IMR-90 (cell line): ENCODE data around the gene MICU1. TPM values are rescaled to one million over a fixed set of nuclear protein-coding genes. Genes with fewer than 3 reads are reported as not detected.

Source experiments
- ATAC-seq: fragments of 200-7000 bp; cut with Tn5 transposase; 2 replicates; pipeline ENCODE4 v1.9.1; 2020; ENCODE audit warnings: low read depth, mild to moderate bottlenecking, moderate library complexity
- BruUV-seq: library from RNA; stranded (reverse); fragments of 400-500 nt; replicated peaks from 2 replicates; lab custom pipeline; 2021; lab: Mats Ljungman, UMichigan
- CTCF ChIA-PET: fragments of 300-600 bp; formaldehyde crosslinking; extraction: SDS; loops from one replicate; lab custom pipeline; 2021; ENCODE audit warnings: antibody characterized with exemption; lab: Yijun Ruan, JAX
- POLR2A ChIA-PET: fragments of 300-600 bp; sonication (Branson Sonifier 250); formaldehyde crosslinking; loops from one replicate; lab custom pipeline; 2022; ENCODE audit warnings: antibody characterized with exemption; ENCODE audit not compliant: unreplicated experiment; lab: Charles Lee
- DNase-seq: peaks from one replicate; pipeline ENCODE4 v3.0.0; 2013
- H2AFZ ChIP-seq: replicated peaks from 2 replicates; pipeline ENCODE3; 2013; ENCODE audit warnings: low read length, mild to moderate bottlenecking; ENCODE audit not compliant: poor library complexity
- H2AK5ac ChIP-seq: 2 replicates; pipeline ENCODE4 v1.6.1; 2013; ENCODE audit warnings: low read depth, low read length, inconsistent platforms
- H2AK9ac ChIP-seq: replicated peaks from 2 replicates; pipeline ENCODE3; 2013; ENCODE audit warnings: mild to moderate bottlenecking, low read depth, low read length, moderate library complexity; ENCODE audit not compliant: poor library complexity
- H2BK120ac ChIP-seq: 2 replicates; pipeline ENCODE4 v1.6.1; 2013; ENCODE audit warnings: low read depth, low read length, inconsistent platforms
- H2BK15ac ChIP-seq: 3 replicates; pipeline ENCODE4 v1.6.1; 2013; ENCODE audit warnings: low read depth, low read length, inconsistent platforms
- H2BK20ac ChIP-seq: 2 replicates; pipeline ENCODE4 v1.6.1; 2013; ENCODE audit warnings: low read depth, mild to moderate bottlenecking, inconsistent platforms, low read length, moderate library complexity
- H2BK5ac ChIP-seq: 2 replicates; pipeline ENCODE4 v1.6.1; 2013; ENCODE audit warnings: mild to moderate bottlenecking, low read depth, low read length, inconsistent platforms; ENCODE audit not compliant: poor library complexity, severe bottlenecking
- H3K14ac ChIP-seq: replicated peaks from 2 replicates; pipeline ENCODE4 v1.6.1; 2013; ENCODE audit warnings: low read depth, low read length, inconsistent platforms
- H3K18ac ChIP-seq: 2 replicates; pipeline ENCODE4 v1.6.1; 2013; ENCODE audit warnings: low read depth, low read length, control low read depth
- H3K23ac ChIP-seq: 2 replicates; pipeline ENCODE4 v1.6.1; 2013; ENCODE audit warnings: low read depth, low read length, inconsistent platforms
- H3K27ac ChIP-seq: 2 replicates; pipeline ENCODE4 v1.5.1; 2013; ENCODE audit warnings: mild to moderate bottlenecking, control low read depth, low read length; ENCODE audit not compliant: insufficient read depth
- H3K27me3 ChIP-seq: 2 replicates; pipeline ENCODE4 v1.6.1; 2013; ENCODE audit warnings: low read length; ENCODE audit not compliant: control insufficient read depth, insufficient read depth
- H3K36me3 ChIP-seq: 2 replicates; pipeline ENCODE4 v1.6.1; 2013; ENCODE audit warnings: low read length, mixed read lengths; ENCODE audit not compliant: control insufficient read depth, insufficient read depth
- H3K4ac ChIP-seq: 2 replicates; pipeline ENCODE4 v1.6.1; 2013; ENCODE audit warnings: low read depth, low read length, inconsistent platforms
- H3K4me1 ChIP-seq: 2 replicates; pipeline ENCODE4 v1.6.1; 2013; ENCODE audit warnings: low read length, mixed read lengths; ENCODE audit not compliant: control insufficient read depth, insufficient read depth
- H3K4me2 ChIP-seq: 2 replicates; pipeline ENCODE4 v1.6.1; 2013; ENCODE audit warnings: low read depth, mild to moderate bottlenecking, control low read depth, low read length, moderate library complexity
- H3K4me3 ChIP-seq: 2 replicates; pipeline ENCODE4 v1.5.1; 2013; ENCODE audit warnings: low read depth, mild to moderate bottlenecking, control low read depth, low read length, moderate library complexity; ENCODE audit not compliant: insufficient read depth
- H3K56ac ChIP-seq: 2 replicates; pipeline ENCODE4 v1.6.1; 2013; ENCODE audit warnings: low read length, inconsistent platforms; ENCODE audit not compliant: insufficient read depth; ENCODE audit errors: extremely low read depth
- H3K79me1 ChIP-seq, 2 experiments: 2 replicates each; pipeline ENCODE4 v1.6.1; 2013; ENCODE audit warnings: low read length in 2 of 2, inconsistent platforms in 1 of 2, low read depth in 1 of 2
- H3K9ac ChIP-seq: 2 replicates; pipeline ENCODE4 v1.6.1; 2013; ENCODE audit warnings: low read depth, low read length, control low read depth
- H3K9me1 ChIP-seq: 2 replicates; pipeline ENCODE4 v1.6.1; 2013; ENCODE audit warnings: low read length, inconsistent platforms; ENCODE audit not compliant: insufficient read depth
- H3K9me3 ChIP-seq: 2 replicates; pipeline ENCODE4 v1.6.1; 2013; ENCODE audit warnings: low read length; ENCODE audit not compliant: control insufficient read depth, insufficient read depth
- H4K20me1 ChIP-seq: 2 replicates; pipeline ENCODE4 v1.6.1; 2013; ENCODE audit warnings: low read length, inconsistent platforms; ENCODE audit not compliant: insufficient read depth
- H4K5ac ChIP-seq: 2 replicates; pipeline ENCODE4 v1.6.1; 2013; ENCODE audit warnings: mild to moderate bottlenecking, low read depth, low read length, control low read depth
- H4K8ac ChIP-seq, 2 experiments: 2 replicates each; pipeline ENCODE4 v1.6.1; 2013; ENCODE audit warnings: low read depth in 2 of 2, low read length in 2 of 2, control low read depth in 1 of 2, inconsistent platforms in 1 of 2
- H4K91ac ChIP-seq: 2 replicates; pipeline ENCODE4 v1.6.1; 2013; ENCODE audit warnings: low read depth, low read length, inconsistent platforms; ENCODE audit not compliant: insufficient read depth
- BHLHE40 ChIP-seq: fragments of 150-350 bp; IDR thresholded peaks from 2 replicates; pipeline ENCODE4 v1.6.1; 2016; ENCODE audit warnings: mild to moderate bottlenecking, low read depth, low read length
- CTCF ChIP-seq: conservative IDR thresholded peaks from 2 replicates; pipeline ENCODE4 v1.5.1; 2012; ENCODE audit warnings: mild to moderate bottlenecking, low read depth, low read length, improper control_type of control experiment
- ELK1 ChIP-seq: fragments of 150-350 bp; IDR thresholded peaks from 2 replicates; pipeline ENCODE4 v1.6.1; 2016; ENCODE audit warnings: low read depth, mild to moderate bottlenecking, low read length, moderate library complexity, borderline replicate concordance
- FOS ChIP-seq: fragments of 150-350 bp; IDR thresholded peaks from 2 replicates; pipeline ENCODE4 v1.6.1; 2016; ENCODE audit warnings: low read depth, low read length
- MAFK ChIP-seq: IDR thresholded peaks from 2 replicates; pipeline ENCODE4 v1.6.1; 2012; ENCODE audit warnings: low read depth, low read length, improper control_type of control experiment
- MAZ ChIP-seq: IDR thresholded peaks from 2 replicates; pipeline ENCODE4 v1.6.1; 2012; ENCODE audit warnings: low read depth, mild to moderate bottlenecking, low read length, improper control_type of control experiment, moderate library complexity, borderline replicate concordance
- MXI1 ChIP-seq: IDR thresholded peaks from 2 replicates; pipeline ENCODE4 v1.6.1; 2012; ENCODE audit warnings: low read depth, mild to moderate bottlenecking, low read length, moderate library complexity, borderline replicate concordance
- POLR2A ChIP-seq: IDR thresholded peaks from 2 replicates; pipeline ENCODE4 v1.6.1; 2012; ENCODE audit warnings: mild to moderate bottlenecking, low read depth, low read length
- RAD21 ChIP-seq: IDR thresholded peaks from 2 replicates; pipeline ENCODE4 v1.6.1; 2012; ENCODE audit warnings: low read length, improper control_type of control experiment
- RCOR1 ChIP-seq: IDR thresholded peaks from 2 replicates; pipeline ENCODE4 v1.6.1; 2012; ENCODE audit warnings: mild to moderate bottlenecking, low read length, improper control_type of control experiment; ENCODE audit not compliant: insufficient replicate concordance
- RFX5 ChIP-seq: IDR thresholded peaks from 2 replicates; pipeline ENCODE4 v1.8.0; 2012; ENCODE audit warnings: low read depth, mild to moderate bottlenecking, low read length, moderate library complexity
- SMC3 ChIP-seq: fragments of 150-350 bp; IDR thresholded peaks from 2 replicates; pipeline ENCODE4 v1.6.1; 2016; ENCODE audit warnings: low read depth, mild to moderate bottlenecking, antibody characterized with exemption, low read length, moderate library complexity
- WGBS, 2 experiments: methylation state at CpG; one replicate each; pipeline versions ENCODE4 v1.1.5 to v1.1.7; 2013; ENCODE audit warnings: missing lambda C conversion rate in 2 of 2; ENCODE audit not compliant: insufficient read length in 1 of 2; ENCODE audit errors: extremely low coverage in 2 of 2; 5-methylcytosine and 5-hydroxymethylcytosine counted together
- dilution Hi-C: fragments of 300-500 bp; cut with HindIII; formaldehyde crosslinking; loops from one replicate; pipeline ENCODE4 v1.14.3; 2018; ENCODE audit warnings: low sequenced_read_pairs; ENCODE audit not compliant: unreplicated experiment
- in situ Hi-C: fragments of 300-500 bp; cut with MboI; formaldehyde crosslinking; loops from 3 replicates; pipeline ENCODE4 v1.14.3; 2019; ENCODE audit warnings: low sequenced_read_pairs, inconsistent platforms, mixed read lengths
- intact Hi-C: fragments of 100-400 bp; cut with micrococcal nuclease; formaldehyde crosslinking; loops from 2 replicates; pipeline ENCODE4 v1.10.0; 2022
- polyA plus RNA-seq, 3 experiments: library from polyadenylated mRNA; depleted of rRNA; stranded (reverse); fragments of >200 nt; gene quantifications; 2 replicates each; pipeline ENCODE4 v1.2.3, GENCODE V29; 2012; ENCODE audit warnings: low replicate concordance in 1 of 3
- total RNA-seq: library from RNA; depleted of rRNA; stranded (reverse); fragments of >200 nt; gene quantifications from 2 replicates; pipeline ENCODE4 v1.2.3, GENCODE V29; 2012
- TF ChIP-seq, protein P1 (sequence below): fragments of 150-350 bp; IDR thresholded peaks from 2 replicates; pipeline ENCODE4 v1.6.1; 2017; ENCODE audit warnings: mild to moderate bottlenecking, antibody characterized with exemption, low read length, low read depth

Gene MICU1
- total and polyA plus RNA-seq, 2 of the 4 experiments (the other 2 are of a cell fraction): 43.6 to 44.7 TPM

- Histone ChIP-seq H3K9me1 (0 out of 2 replicates have a peak, but pooled peaks cover 2% of the 10 kb centered on the region), H3K27me3 (no peaks in the 10 kb centered on the region), H3K23ac (peak overlapping the region; percentile 1; the same call in 1 of the 2 replicates), H4K8ac (no peak overlapping the region; a peak in 1 of 4 replicates), H2BK15ac (no peak overlapping the region), H3K4me2 (no peak overlapping the region), H3K4me1 (peaks cover 4% of the 10 kb centered on the region; the same call in 1 of the 2 replicates), H2AK9ac (no peak overlapping the region), H3K4ac (no peak overlapping the region), H4K5ac (peak overlapping the region; percentile 42; the same call in 1 of the 2 replicates), H2AK5ac (no peak overlapping the region), H2BK5ac (no peak overlapping the region), H3K9ac (no peak overlapping the region), H3K14ac (no peak overlapping the region), H3K4me3 (no peak overlapping the region), H4K91ac (no peak overlapping the region), H2BK120ac (no peak overlapping the region), H3K56ac (no peak overlapping the region), H2AFZ (no peak overlapping the region), H2BK20ac (no peak overlapping the region), H3K79me1 (peaks cover 32 to 42% of the 10 kb centered on the region in 2 experiments), H3K36me3 (peaks cover 2% of the 10 kb centered on the region; the same call in 1 of the 2 replicates), H3K27ac (no peak overlapping the region), H3K9me3 (peaks cover 1% of the 10 kb centered on the region; the same call in 1 of the 2 replicates), H3K18ac (no peak overlapping the region), H4K20me1 (peaks cover 2% of the 10 kb centered on the region; the same call in 1 of the 2 replicates)
- TF ChIP-seq RCOR1 (no peak), ELK1 (no peak), CTCF (no peak), MAZ (no peak), POLR2A (no peak), RAD21 (no peak), MAFK (no peak), SMC3 (no peak), FOS (no peak), RFX5 (no peak), MXI1 (no peak), BHLHE40 (no peak)
- TF ChIP-seq, protein P1, sequence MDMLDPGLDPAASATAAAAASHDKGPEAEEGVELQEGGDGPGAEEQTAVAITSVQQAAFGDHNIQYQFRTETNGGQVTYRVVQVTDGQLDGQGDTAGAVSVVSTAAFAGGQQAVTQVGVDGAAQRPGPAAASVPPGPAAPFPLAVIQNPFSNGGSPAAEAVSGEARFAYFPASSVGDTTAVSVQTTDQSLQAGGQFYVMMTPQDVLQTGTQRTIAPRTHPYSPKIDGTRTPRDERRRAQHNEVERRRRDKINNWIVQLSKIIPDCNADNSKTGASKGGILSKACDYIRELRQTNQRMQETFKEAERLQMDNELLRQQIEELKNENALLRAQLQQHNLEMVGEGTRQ: no peak
- WGBS, 2 experiments: 92% methylated on average over 2 of the region's 5 CpGs; no CpG with 5 or more reads in 1 of the 2 experiments
- no peak for DNase-seq
- no peak for ATAC-seq
- BruUV-seq: no TSS peak
- ChIA-PET CTCF (no interaction called here), POLR2A (no interaction called here)
- dilution Hi-C loops (no loop called here), intact Hi-C loops (no loop called here), in situ Hi-C loops (no loop called here)
These were observed 14.1 kb downstream of the MICU1 start for GRCh38 chr10:72611783-72612182.
